T-cell (primary cell): ENCODE results near the gene FANCF. TPM values are rescaled to one million over a fixed set of nuclear protein-coding genes. Genes with fewer than 3 reads are reported as not detected.

Source experiments
- ATAC-seq, 4 experiments: fragments of 200-7000 bp in 3 of 4; fragments of 150-1000 bp in 1 of 4; cut with Tn5 transposase; replicated peaks in 1 of 4; 1 replicate in 3 of 4; 2 replicates in 1 of 4; pipeline ENCODE4 v1.10.0; 2021; ENCODE audit warnings: moderate library complexity in 3 of 4, mild to moderate bottlenecking in 2 of 4, moderate number of reproducible peaks in 1 of 4
- CTCF ChIA-PET, 2 donors: fragments of 300-600 bp; sonication (Branson Sonifier 250); formaldehyde crosslinking; loops; one replicate each; lab custom pipeline; 2022; ENCODE audit warnings: antibody characterized with exemption in 2 of 2; lab: Charles Lee
- POLR2A ChIA-PET, 2 donors: fragments of 300-600 bp; sonication (Branson Sonifier 250); formaldehyde crosslinking; loops; one replicate each; lab custom pipeline; 2022; ENCODE audit warnings: antibody characterized with exemption in 2 of 2; lab: Charles Lee
- DNase-seq, 35 experiments: peaks; one replicate each; pipeline versions ENCODE4 v3.0.0 to v3.0.0-alpha.2; 2013 to 2023
- H3K27ac ChIP-seq: one replicate; pipeline ENCODE4 v1.5.1; 2013; ENCODE audit warnings: low read length
- H3K27me3 ChIP-seq, 2 experiments: replicated peaks in 1 of 2; 1 replicate in 1 of 2; 2 replicates in 1 of 2; pipeline versions ENCODE4 v1.6.1 to v1.7.0; 2013; ENCODE audit warnings: low read length in 1 of 2, mixed read lengths in 1 of 2; ENCODE audit not compliant: control insufficient read depth in 2 of 2, insufficient read depth in 2 of 2; ENCODE audit errors: extremely low read depth in 1 of 2
- H3K36me3 ChIP-seq, 2 donors: 1 replicate in 1 of 2; 2 replicates in 1 of 2; pipeline versions ENCODE4 v1.6.1 to v1.7.0; 2013; ENCODE audit warnings: low read length in 1 of 2; ENCODE audit not compliant: control insufficient read depth in 2 of 2, insufficient read depth in 1 of 2; ENCODE audit errors: extremely low read depth in 1 of 2
- H3K4me1 ChIP-seq, 2 experiments: 1 replicate in 1 of 2; 2 replicates in 1 of 2; pipeline versions ENCODE4 v1.6.1 to v1.7.0; 2013; ENCODE audit warnings: low read length in 2 of 2, mixed read lengths in 1 of 2; ENCODE audit not compliant: insufficient read depth in 2 of 2, control insufficient read depth in 1 of 2; ENCODE audit errors: extremely low read depth in 1 of 2
- H3K4me3 ChIP-seq, 2 donors: 1 replicate in 1 of 2; 2 replicates in 1 of 2; pipeline versions ENCODE4 v1.5.1 to v1.7.0; 2013; ENCODE audit warnings: mild to moderate bottlenecking in 2 of 2, low read length in 1 of 2, moderate library complexity in 1 of 2; ENCODE audit not compliant: control insufficient read depth in 1 of 2; ENCODE audit errors: extremely low read depth in 1 of 2
- H3K9me3 ChIP-seq: 2 replicates; pipeline ENCODE4 v1.7.0; 2013
- H3K27ac Mint-ChIP-seq, 2 donors: one replicate each; pipeline ENCODE4 v1.8.0; 2020 to 2021; ENCODE audit warnings: mild to moderate bottlenecking in 2 of 2, mixed read lengths in 2 of 2
- H3K27me3 Mint-ChIP-seq, 2 donors: one replicate each; pipeline ENCODE4 v1.8.0; 2021 to 2022; ENCODE audit warnings: mixed read lengths in 2 of 2
- H3K36me3 Mint-ChIP-seq: one replicate; pipeline ENCODE4 v1.8.0; 2021; ENCODE audit warnings: mixed read lengths
- H3K4me1 Mint-ChIP-seq, 3 donors: one replicate each; pipeline ENCODE4 v1.8.0; 2020 to 2022; ENCODE audit warnings: mixed read lengths in 3 of 3, mild to moderate bottlenecking in 1 of 3
- H3K4me3 Mint-ChIP-seq, 3 donors: one replicate each; pipeline ENCODE4 v1.8.0; 2020 to 2022; ENCODE audit warnings: mild to moderate bottlenecking in 3 of 3, mixed read lengths in 3 of 3, moderate library complexity in 3 of 3
- H3K9me3 Mint-ChIP-seq, 3 donors: one replicate each; pipeline ENCODE4 v1.8.0; 2020 to 2022; ENCODE audit warnings: mixed read lengths in 3 of 3
- WGBS: methylation state at CpG from one replicate; pipeline ENCODE4 v1.1.5; 2013; ENCODE audit warnings: missing lambda C conversion rate; ENCODE audit not compliant: insufficient coverage; 5-methylcytosine and 5-hydroxymethylcytosine counted together
- total RNA-seq, 35 experiments: library from RNA in 6 of 35; stranded (reverse) in 6 of 35; fragments of 120-200 nt in 1 of 35; gene quantifications; one replicate each; pipeline versions ENCODE4 v1.2.1 to v1.2.4 and lab custom pipeline; 2013 to 2026

The FANCF gene
- total RNA-seq, 5 donors from 2014 or later (not counting 1 experiment from before 2014, with no cell fraction given): 8.5 to 23.5 (median 22.2) TPM

- Histone ChIP-seq H3K27me3 (no peaks in the 10 kb centered on the region), H3K36me3 (no peaks in the 10 kb centered on the region), H3K27ac (no peak overlapping the region), H3K4me3 (no peak overlapping the region), H3K4me1 (no peaks in the 10 kb centered on the region), H3K9me3 (no peaks in the 10 kb centered on the region)
- POLR2A ChIA-PET: no interaction called here
- H3K4me1 Mint-ChIP-seq: no peaks in the 10 kb centered on the region
- no CpG with 5 or more reads among the region's 5 CpGs for WGBS
- no peak for ATAC-seq
- CTCF ChIA-PET: no interaction called here
- H3K9me3 Mint-ChIP-seq: peaks cover 0 to 5% (median 5%) of the 10 kb centered on the region in 3 donors
- peaks cover 11 to 12% of the 10 kb centered on the region in 2 donors for H3K27me3 Mint-ChIP-seq
- DNase-seq: no peak
- no peak overlapping the region for H3K27ac Mint-ChIP-seq
- no peaks in the 10 kb centered on the region for H3K36me3 Mint-ChIP-seq
- no peak overlapping the region for H3K4me3 Mint-ChIP-seq
Measured at GRCh38 chr11:22599458-22599857, 26.2 kb downstream of the FANCF start.

GRCh38 chr11:22597062-22597461, 28.6 kb downstream of the FANCF start:
- Histone ChIP-seq H3K9me3 (no peaks in the 10 kb centered on the region), H3K4me3 (no peak overlapping the region), H3K27ac (no peak overlapping the region), H3K36me3 (no peaks in the 10 kb centered on the region), H3K27me3 (peaks cover 0 to 4% of the 10 kb centered on the region in 2 experiments), H3K4me1 (no peaks in the 10 kb centered on the region)
- ChIA-PET CTCF (no interaction called here), POLR2A (no interaction called here)
- H3K36me3 Mint-ChIP-seq: peaks cover 2% of the 10 kb centered on the region
- H3K4me1 Mint-ChIP-seq: no peaks in the 10 kb centered on the region
- no CpG with 5 or more reads among the region's 2 CpGs for WGBS
- peaks cover 0 to 11% (median 5%) of the 10 kb centered on the region in 3 donors for H3K9me3 Mint-ChIP-seq
- ATAC-seq (no peak), DNase-seq (no peak)
- no peak overlapping the region for H3K4me3 Mint-ChIP-seq
- no peak overlapping the region for H3K27ac Mint-ChIP-seq
- peaks cover 13 to 20% of the 10 kb centered on the region in 2 donors for H3K27me3 Mint-ChIP-seq

GRCh38 chr11:22584976-22585375, 40.6 kb downstream of the FANCF start:
- ChIA-PET CTCF (no interaction called here), POLR2A (no interaction called here)
- Histone ChIP-seq H3K4me3 (no peak overlapping the region), H3K9me3 (no peaks in the 10 kb centered on the region), H3K27me3 (no peaks in the 10 kb centered on the region), H3K4me1 (no peaks in the 10 kb centered on the region), H3K36me3 (no peaks in the 10 kb centered on the region), H3K27ac (no peak overlapping the region)
- no peak for DNase-seq
- 86% methylated on average over 2 of the region's 2 CpGs for WGBS
- no peaks in the 10 kb centered on the region for H3K36me3 Mint-ChIP-seq
- H3K27ac Mint-ChIP-seq: no peak overlapping the region
- no peak for ATAC-seq
- no peaks in the 10 kb centered on the region for H3K9me3 Mint-ChIP-seq
- H3K27me3 Mint-ChIP-seq: peaks cover 6 to 9% of the 10 kb centered on the region in 2 donors
- no peak overlapping the region for H3K4me3 Mint-ChIP-seq
- no peaks in the 10 kb centered on the region for H3K4me1 Mint-ChIP-seq

GRCh38 chr11:22583963-22584492, 41.6 kb downstream of the FANCF start:
- H3K36me3 Mint-ChIP-seq: no peaks in the 10 kb centered on the region
- Histone ChIP-seq H3K36me3 (no peaks in the 10 kb centered on the region), H3K9me3 (no peaks in the 10 kb centered on the region), H3K4me1 (no peaks in the 10 kb centered on the region), H3K27me3 (no peaks in the 10 kb centered on the region), H3K4me3 (no peak overlapping the region), H3K27ac (no peak overlapping the region)
- CTCF ChIA-PET: no interaction called here
- peaks cover 5 to 7% of the 10 kb centered on the region in 2 donors for H3K27me3 Mint-ChIP-seq
- no peaks in the 10 kb centered on the region for H3K9me3 Mint-ChIP-seq
- POLR2A ChIA-PET: no interaction called here
- H3K4me3 Mint-ChIP-seq: no peak overlapping the region
- DNase-seq: no peak
- no peak for ATAC-seq
- WGBS: 79% methylated on average over 7 of the region's 12 CpGs
- H3K4me1 Mint-ChIP-seq: no peaks in the 10 kb centered on the region
- no peak overlapping the region for H3K27ac Mint-ChIP-seq

- H3K4me1 Mint-ChIP-seq: no peaks in the 10 kb centered on the region
- Histone ChIP-seq H3K27me3 (no peaks in the 10 kb centered on the region), H3K36me3 (no peaks in the 10 kb centered on the region), H3K4me3 (no peak overlapping the region), H3K27ac (no peak overlapping the region), H3K9me3 (no peaks in the 10 kb centered on the region), H3K4me1 (no peaks in the 10 kb centered on the region)
- peaks cover 3 to 4% of the 10 kb centered on the region in 2 donors for H3K27me3 Mint-ChIP-seq
- no peak for DNase-seq
- H3K27ac Mint-ChIP-seq: no peak overlapping the region
- no peak for ATAC-seq
- ChIA-PET POLR2A (interaction anchor here in 1 of 2 donors (0.6 kb wide), 1 partner anchor 248 kb away, joined by 3 read pairs; no protein-coding TSS in a partner anchor), CTCF (no interaction called here)
- H3K9me3 Mint-ChIP-seq: no peaks in the 10 kb centered on the region
- no peak overlapping the region for H3K4me3 Mint-ChIP-seq
- H3K36me3 Mint-ChIP-seq: no peaks in the 10 kb centered on the region
Measured at GRCh38 chr11:22582151-22582410, 43.5 kb downstream of the FANCF start.

GRCh38 chr11:22581354-22582150, 44.1 kb downstream of the FANCF start:
- no peak for ATAC-seq
- POLR2A ChIA-PET: interaction anchor here (0.6 kb wide), 2 partner anchors 247 to 248 kb away, joined by 3 to 8 read pairs; no protein-coding TSS in a partner anchor
- Histone ChIP-seq H3K4me3 (no peak overlapping the region), H3K9me3 (no peaks in the 10 kb centered on the region), H3K36me3 (no peaks in the 10 kb centered on the region), H3K27me3 (no peaks in the 10 kb centered on the region), H3K27ac (no peak overlapping the region), H3K4me1 (no peaks in the 10 kb centered on the region)
- Mint-ChIP-seq H3K27me3 (peaks cover 3 to 4% of the 10 kb centered on the region in 2 donors), H3K4me3 (no peak overlapping the region), H3K9me3 (no peaks in the 10 kb centered on the region), H3K36me3 (no peaks in the 10 kb centered on the region), H3K4me1 (no peaks in the 10 kb centered on the region), H3K27ac (no peak overlapping the region)
- no peak for DNase-seq
- CTCF ChIA-PET: interaction anchor here in 1 of 2 donors (0.7 kb wide), 1 partner anchor 1933 kb away, joined by 3 read pairs; no protein-coding TSS in a partner anchor
- whole genome bisulfite sequencing: no CpG with 5 or more reads among the region's 3 CpGs
